GM18951 (cell line): ENCODE measurements around the gene DNAAF8.

Source experiments
- POLR2A ChIP-seq: IDR thresholded peaks from 4 replicates; pipeline ENCODE4 v1.6.1; 2011; ENCODE audit warnings: mild to moderate bottlenecking; ENCODE audit not compliant: insufficient read length, insufficient read depth; ENCODE audit errors: extremely low read depth
- in situ Hi-C: fragments of 300-500 bp; cut with MboI; formaldehyde crosslinking; loops from one replicate; pipeline ENCODE4 v1.12.0; 2022; ENCODE audit warnings: low sequenced_read_pairs, mixed read lengths, inconsistent platforms; ENCODE audit not compliant: unreplicated experiment

The DNAAF8 gene

GRCh38 chr16:4691666-4692412 lies 42.5 kb upstream of the DNAAF8 start:
- in situ Hi-C loops: no loop called here
- no peak for TF ChIP-seq POLR2A

GRCh38 chr16:4692460-4693295 lies 41.7 kb upstream of the DNAAF8 start:
- TF ChIP-seq POLR2A: no peak
- in situ Hi-C loops: no loop called here

- in situ Hi-C loops: no loop called here
Observed at GRCh38 chr16:4693296-4693955, 40.9 kb upstream of the DNAAF8 start, which contains the start of gene NUDT16L1. Gene NUDT16L1, plus strand, starts transcription at chr16:4693562. Its CDS starts 165 bp downstream, at chr16:4693727.

GRCh38 chr16:4693956-4694641 lies 40.2 kb upstream of the DNAAF8 start:
- no peak for TF ChIP-seq POLR2A
- in situ Hi-C loops: no loop called here

More at GRCh38 chr16:4693296-4693955, 40.9 kb upstream of the DNAAF8 start, which contains the start of gene NUDT16L1:
- TF ChIP-seq POLR2A: peak; percentile 93

GRCh38 chr16:4694642-4695451 lies 39.5 kb upstream of the DNAAF8 start:
- TF ChIP-seq POLR2A: no peak
- in situ Hi-C loops: no loop called here

GRCh38 chr16:4695473-4696171 lies 38.7 kb upstream of the DNAAF8 start:
- no peak for TF ChIP-seq POLR2A
- in situ Hi-C loops: no loop called here

GRCh38 chr16:4696172-4696904 lies 38.0 kb upstream of the DNAAF8 start:
- TF ChIP-seq POLR2A: no peak
- in situ Hi-C loops: no loop called here

- in situ Hi-C loops: no loop called here
- TF ChIP-seq POLR2A: no peak
Observed at GRCh38 chr16:4696905-4697847, 37.2 kb upstream of the DNAAF8 start.

GRCh38 chr16:4697848-4698291 lies 36.5 kb upstream of the DNAAF8 start:
- in situ Hi-C loops: no loop called here
- TF ChIP-seq POLR2A: peak; percentile 4

GRCh38 chr16:4698321-4699045 lies 35.9 kb upstream of the DNAAF8 start:
- in situ Hi-C loops: no loop called here
- peak; percentile 7 for TF ChIP-seq POLR2A
